GM12801 (cell line): ENCODE data around the gene CTPS2.

ENCODE experiments used
- CTCF ChIP-seq: IDR thresholded peaks from one replicate; pipeline ENCODE4 v1.5.1; 2011; ENCODE audit warnings: control low read depth; ENCODE audit not compliant: insufficient read length; ENCODE audit errors: extremely low read depth

CTPS2 gene

GRCh38 chrX:16593801-16594200 lies 118.7 kb downstream of the CTPS2 start:
- TF ChIP-seq CTCF = no peak

DNA sequence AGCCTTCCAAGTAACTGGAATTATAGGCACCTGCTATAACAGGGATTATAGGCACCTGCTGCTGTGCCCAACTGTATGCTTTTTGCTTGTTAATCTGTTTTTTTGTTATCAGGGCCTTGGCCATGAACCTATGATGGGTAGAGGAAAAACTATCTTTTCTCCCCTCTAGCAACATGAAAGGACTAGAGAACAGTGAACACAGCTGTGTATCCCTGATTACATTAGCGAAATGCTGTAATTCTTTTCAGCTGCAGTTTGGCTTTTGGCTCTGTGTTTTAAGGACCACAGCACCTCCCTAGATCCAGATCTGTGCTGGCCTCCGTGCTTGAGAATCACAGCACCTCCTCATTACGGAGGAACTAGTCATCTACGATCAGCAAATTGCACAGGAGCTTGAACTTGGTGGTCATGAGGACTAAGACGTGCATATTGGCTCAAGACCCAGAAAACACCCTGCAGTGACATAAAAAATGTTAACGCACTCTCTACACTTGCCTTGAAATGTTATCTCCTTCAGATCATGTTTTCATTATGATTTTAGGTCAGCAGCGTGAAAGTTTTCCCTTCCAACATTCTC lies 120.2 kb downstream of the CTPS2 start:
- TF ChIP-seq CTCF = no peak

DNA sequence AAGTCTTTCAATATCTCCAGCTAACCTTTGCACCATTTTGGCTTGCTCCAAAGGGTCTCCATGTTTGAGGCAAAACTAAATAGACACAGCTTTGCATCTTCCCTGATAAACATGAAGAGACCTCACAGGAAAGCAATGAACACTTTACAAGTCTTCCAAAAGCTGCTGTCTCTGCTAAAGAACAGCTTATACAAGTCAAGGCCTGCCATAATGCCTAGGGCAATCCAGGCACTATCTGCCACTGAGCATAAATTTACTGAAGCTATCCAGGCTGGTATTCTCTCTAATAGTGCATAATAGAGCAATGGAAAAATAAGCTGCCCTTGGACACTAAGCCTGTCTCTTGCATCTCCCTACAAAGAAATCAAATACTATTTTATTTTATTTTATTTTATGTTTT lies 122.6 kb downstream of the CTPS2 start:
- TF ChIP-seq CTCF = no peak

GRCh38 chrX:16589211-16589610 lies 123.3 kb downstream of the CTPS2 start:
- no peak for TF ChIP-seq CTCF

GRCh38 chrX:16588266-16588665 lies 124.2 kb downstream of the CTPS2 start:
- no peak for TF ChIP-seq CTCF

- TF ChIP-seq CTCF = no peak
Observed at GRCh38 chrX:16587836-16588235, 124.6 kb downstream of the CTPS2 start.

GRCh38 chrX:16586377-16587112 lies 125.9 kb downstream of the CTPS2 start:
- TF ChIP-seq CTCF = no peak
